ENCODE measurements around the gene MIEF2.

The MIEF2 gene

GRCh38 chr17:18314731-18315561 is 54.5 kb downstream of the MIEF2 start, which contains the start of the genes SMCR8 and TOP3A:
SMCR8 (plus strand) TSS chr17:18315293; CDS start chr17:18315790, 497 bp downstream.
TOP3A (minus strand) TSS chr17:18314994; CDS start chr17:18314778, 216 bp downstream.
- Mint-ChIP-seq H3K4me3 (peak within 1 kb of the TSS; percentile 82 to 85), H3K27me3 (no peaks in the 10 kb centered on the region), H3K4me1 (peaks cover 56 to 74% of the 10 kb centered on the region in 2 donors), H3K36me3 (peaks cover 39 to 56% of the 10 kb centered on the region in 2 donors), H3K27ac (peak within 1 kb of the TSS; percentile 94), H3K9me3 (peaks cover 2 to 3% of the 10 kb centered on the region in 2 donors)
- peak; percentile 96 for DNase-seq
- peak; percentile 92 for ATAC-seq (replicated peaks)

GRCh38 chr17:18315562-18315922 is 55.1 kb downstream of the MIEF2 start:
- no peaks in the 10 kb centered on the region for H3K27me3 Mint-ChIP-seq
- peaks cover 2 to 3% of the 10 kb centered on the region in 2 donors for H3K9me3 Mint-ChIP-seq
- H3K36me3 Mint-ChIP-seq = peaks cover 39 to 57% of the 10 kb centered on the region in 2 donors
- H3K4me1 Mint-ChIP-seq = peaks cover 58 to 80% of the 10 kb centered on the region in 2 donors
- peak overlapping the region; percentile 82 to 85 for H3K4me3 Mint-ChIP-seq
- ATAC-seq (replicated peaks) (peak; percentile 46 to 49), DNase-seq (peak; percentile 43)
- H3K27ac Mint-ChIP-seq = peak overlapping the region; percentile 94

GRCh38 chr17:18315961-18316360 is 55.5 kb downstream of the MIEF2 start:
- Mint-ChIP-seq H3K27ac (peak overlapping the region; percentile 94), H3K4me3 (peak overlapping the region; percentile 82 to 85), H3K27me3 (no peaks in the 10 kb centered on the region), H3K4me1 (peaks cover 61 to 84% of the 10 kb centered on the region in 2 donors), H3K36me3 (peaks cover 41 to 54% of the 10 kb centered on the region in 2 donors), H3K9me3 (peaks cover 2 to 3% of the 10 kb centered on the region in 2 donors)
- ATAC-seq (replicated peaks) (no peak), DNase-seq (no peak)

Measured in stimulated activated naive B cell treated with anti-CD40 and anti-IgM and Interleukin-4, amounts not matched to agents 10 μg/mL and 1 μg/mL and 100 μg/mL, for 72 hours (primary cell).